ENCODE measurements around the gene MYO1D.
"Not testable (repeated sequence)": the region's sequence is repeated elsewhere in the genome, so short reads cannot be mapped to it uniquely, and the experiment has no call there.

MYO1D gene

DNA sequence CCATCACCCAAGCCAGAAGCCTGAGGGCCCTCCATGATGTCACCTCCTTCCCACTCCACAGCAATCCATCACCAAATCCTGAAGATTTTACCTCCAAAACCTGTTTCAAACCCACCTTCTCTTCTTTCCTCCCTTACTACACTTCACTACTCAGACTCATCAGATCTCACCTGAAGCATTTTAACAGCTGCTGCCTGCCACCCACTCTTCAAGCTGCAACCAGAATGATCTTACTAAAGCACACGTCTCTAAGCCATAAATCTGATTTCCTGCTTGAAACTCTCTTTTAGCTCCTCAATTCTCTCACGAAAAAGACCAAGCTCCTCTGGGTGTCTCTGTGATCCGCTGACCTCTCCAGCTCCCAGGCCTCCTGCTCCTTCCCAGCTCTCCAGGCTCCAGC lies 343.6 kb downstream of the MYO1D start:
- Histone ChIP-seq H3K9me3 (ENCODE audit: control insufficient read depth in 2 of 2, low read length in 2 of 2) (no peaks in the 10 kb centered on the region), H3K27ac (ENCODE audit: low read length) (no peak overlapping the region), H3K4me3 (ENCODE audit: low read length in 2 of 2) (no peak overlapping the region), H3K9ac (ENCODE audit: low read length in 2 of 2) (no peak overlapping the region), H3K36me3 (ENCODE audit: control insufficient read depth in 2 of 2, insufficient read depth in 2 of 2, low read length in 2 of 2) (peaks cover 0 to 2% of the 10 kb centered on the region in 2 donors), H3K4me1 (ENCODE audit: control insufficient read depth, insufficient read depth, low read length) (no peaks in the 10 kb centered on the region), H3K27me3 (ENCODE audit: control insufficient read depth in 1 of 2, insufficient read depth in 2 of 2, low read length in 2 of 2) (peaks cover 0 to 2% of the 10 kb centered on the region in 2 donors)

DNA sequence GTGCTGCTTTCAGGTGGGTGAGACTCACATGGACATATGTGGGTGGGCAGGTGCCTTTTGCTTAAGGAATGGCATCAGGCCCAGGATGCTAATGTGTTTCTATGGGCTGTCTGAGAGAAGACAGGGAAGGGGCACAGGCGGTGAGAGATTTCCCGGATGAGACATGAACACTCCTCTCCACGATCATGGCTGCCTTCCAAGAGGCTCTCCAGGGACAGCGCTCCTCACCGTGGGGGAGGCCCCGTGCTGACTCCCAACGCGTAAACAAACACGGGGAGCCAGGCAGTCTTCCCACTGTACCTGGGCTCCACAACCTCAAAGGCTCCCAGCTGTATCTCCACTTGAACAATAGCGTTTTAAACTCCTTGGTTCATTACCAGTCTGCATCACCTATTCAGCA lies 347.3 kb downstream of the MYO1D start:
- peaks cover 2% of the 10 kb centered on the region for H3K4me1 ChIP-seq (ENCODE audit: control insufficient read depth, insufficient read depth, low read length)
- no peak overlapping the region for H3K4me3 ChIP-seq (ENCODE audit: low read length in 2 of 2)
- no peak overlapping the region for H3K9ac ChIP-seq (ENCODE audit: low read length in 2 of 2)
- H3K36me3 ChIP-seq (ENCODE audit: control insufficient read depth in 2 of 2, insufficient read depth in 2 of 2, low read length in 2 of 2): peaks cover 0 to 2% of the 10 kb centered on the region in 2 donors
- H3K27me3 ChIP-seq (ENCODE audit: control insufficient read depth in 1 of 2, insufficient read depth in 2 of 2, low read length in 2 of 2): peaks cover 0 to 2% of the 10 kb centered on the region in 2 donors
- H3K27ac ChIP-seq (ENCODE audit: low read length): no peak overlapping the region
- H3K9me3 ChIP-seq (ENCODE audit: control insufficient read depth in 2 of 2, low read length in 2 of 2): no peaks in the 10 kb centered on the region

DNA sequence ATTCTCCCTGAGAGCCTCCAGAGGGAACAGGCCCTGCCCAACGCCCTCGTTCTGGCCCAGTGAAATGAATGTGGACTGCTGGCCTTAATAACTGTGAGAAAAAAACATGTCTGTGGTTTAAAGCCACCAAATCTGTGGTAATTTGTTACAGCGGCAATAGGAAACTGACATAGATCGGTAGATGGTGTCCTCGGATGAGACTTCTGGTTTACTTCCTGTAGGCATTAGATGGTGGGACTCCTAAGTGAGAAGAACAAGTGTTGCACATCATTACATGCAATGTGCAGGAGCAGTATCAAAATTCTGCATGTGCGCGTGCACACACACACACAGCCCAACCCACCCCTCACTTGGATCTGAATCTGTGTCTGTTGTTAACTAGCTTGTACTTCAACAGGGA lies 348.1 kb downstream of the MYO1D start:
- H3K9ac ChIP-seq (ENCODE audit: low read length in 2 of 2): no peak overlapping the region
- no peak overlapping the region for H3K27ac ChIP-seq (ENCODE audit: low read length)
- peaks cover 0 to 2% of the 10 kb centered on the region in 2 donors for H3K27me3 ChIP-seq (ENCODE audit: control insufficient read depth in 1 of 2, insufficient read depth in 2 of 2, low read length in 2 of 2)
- peaks cover 2% of the 10 kb centered on the region for H3K4me1 ChIP-seq (ENCODE audit: control insufficient read depth, insufficient read depth, low read length)
- H3K36me3 ChIP-seq (ENCODE audit: control insufficient read depth in 2 of 2, insufficient read depth in 2 of 2, low read length in 2 of 2): peaks cover 0 to 2% of the 10 kb centered on the region in 2 donors
- no peak overlapping the region for H3K4me3 ChIP-seq (ENCODE audit: low read length in 2 of 2)
- H3K9me3 ChIP-seq (ENCODE audit: control insufficient read depth in 2 of 2, low read length in 2 of 2): no peaks in the 10 kb centered on the region

DNA sequence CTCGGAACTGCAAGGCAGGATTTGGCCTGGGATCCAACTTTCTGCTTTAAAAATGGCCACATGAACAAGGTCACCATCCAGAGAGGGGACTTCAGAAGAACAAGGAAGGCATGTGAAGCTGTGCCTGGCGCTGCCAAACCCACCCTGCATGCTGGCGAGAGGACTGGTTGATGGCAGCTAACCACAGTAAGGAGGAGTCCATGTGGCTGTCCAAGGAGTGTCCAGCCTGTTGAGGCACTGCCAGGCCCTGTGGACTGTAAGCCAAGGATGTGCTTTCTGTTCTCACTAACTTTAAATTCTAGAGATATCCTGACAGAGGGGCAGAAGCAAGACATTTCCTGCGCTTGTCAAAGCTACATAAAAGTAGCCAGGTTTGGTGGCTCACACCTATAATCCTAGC lies 349.8 kb downstream of the MYO1D start:
- H3K27me3 ChIP-seq (ENCODE audit: control insufficient read depth in 1 of 2, insufficient read depth in 2 of 2, low read length in 2 of 2): peaks cover 0 to 2% of the 10 kb centered on the region in 2 donors
- no peak overlapping the region for H3K4me3 ChIP-seq (ENCODE audit: low read length in 2 of 2)
- H3K9me3 ChIP-seq (ENCODE audit: control insufficient read depth in 2 of 2, low read length in 2 of 2): no peaks in the 10 kb centered on the region
- H3K9ac ChIP-seq (ENCODE audit: low read length in 2 of 2): no peak overlapping the region
- H3K4me1 ChIP-seq (ENCODE audit: control insufficient read depth, insufficient read depth, low read length): peaks cover 2% of the 10 kb centered on the region
- H3K36me3 ChIP-seq (ENCODE audit: control insufficient read depth in 2 of 2, insufficient read depth in 2 of 2, low read length in 2 of 2): no peaks in the 10 kb centered on the region
- no peak overlapping the region for H3K27ac ChIP-seq (ENCODE audit: low read length)

DNA sequence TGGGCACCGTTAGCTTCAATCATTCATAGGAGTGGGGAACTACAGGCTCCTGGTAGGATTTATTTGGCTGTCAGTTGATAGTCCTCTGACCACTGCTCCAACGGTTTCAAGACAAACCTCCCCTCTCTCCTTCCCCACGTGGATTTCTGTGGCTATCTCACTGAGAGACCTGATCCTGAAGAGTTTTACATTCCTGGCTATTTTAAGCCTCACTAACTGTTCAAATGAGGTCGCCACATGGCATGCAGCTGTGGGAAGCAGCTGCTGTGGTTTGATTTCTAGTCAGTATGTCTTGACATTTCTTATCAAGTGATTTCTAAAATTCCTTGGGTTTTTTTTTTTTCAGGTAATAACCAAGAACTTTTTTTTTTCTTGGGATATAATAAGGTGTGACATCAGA lies 351.8 kb downstream of the MYO1D start:
- Histone ChIP-seq H3K4me1 (ENCODE audit: control insufficient read depth, insufficient read depth, low read length) (peaks cover 5% of the 10 kb centered on the region), H3K9ac (ENCODE audit: low read length in 2 of 2) (no peak overlapping the region), H3K9me3 (ENCODE audit: control insufficient read depth in 2 of 2, low read length in 2 of 2) (no peaks in the 10 kb centered on the region), H3K27ac (ENCODE audit: low read length) (no peak overlapping the region), H3K36me3 (ENCODE audit: control insufficient read depth in 2 of 2, insufficient read depth in 2 of 2, low read length in 2 of 2) (no peaks in the 10 kb centered on the region), H3K4me3 (ENCODE audit: low read length in 2 of 2) (no peak overlapping the region), H3K27me3 (ENCODE audit: control insufficient read depth in 1 of 2, insufficient read depth in 2 of 2, low read length in 2 of 2) (peaks cover 0 to 2% of the 10 kb centered on the region in 2 donors)

DNA sequence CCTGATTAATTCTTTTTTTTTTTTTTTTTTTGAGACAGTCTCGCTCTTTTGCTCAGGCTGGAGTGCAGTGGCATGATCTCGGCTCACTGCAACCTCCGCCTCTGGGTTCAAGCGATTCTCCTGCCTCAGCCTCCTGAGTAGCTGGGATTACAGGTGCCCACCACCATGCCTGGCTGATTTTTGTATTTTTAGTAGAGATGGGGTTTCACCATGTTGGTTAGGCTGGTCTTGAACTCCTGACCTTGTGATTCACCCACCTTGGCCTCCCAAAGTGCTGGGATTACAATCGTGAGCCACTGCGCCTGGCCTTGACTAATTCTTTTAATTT lies 352.4 kb downstream of the MYO1D start:
- H3K27me3 ChIP-seq (ENCODE audit: control insufficient read depth in 1 of 2, insufficient read depth in 2 of 2, low read length in 2 of 2); H3K9ac ChIP-seq (ENCODE audit: low read length in 2 of 2); H3K27ac ChIP-seq (ENCODE audit: low read length); H3K4me1 ChIP-seq (ENCODE audit: control insufficient read depth, insufficient read depth, low read length); H3K36me3 ChIP-seq (ENCODE audit: control insufficient read depth in 2 of 2, insufficient read depth in 2 of 2, low read length in 2 of 2); H3K4me3 ChIP-seq (ENCODE audit: low read length in 2 of 2); H3K9me3 ChIP-seq (ENCODE audit: control insufficient read depth in 2 of 2, low read length in 2 of 2): not testable (repeated sequence)

DNA sequence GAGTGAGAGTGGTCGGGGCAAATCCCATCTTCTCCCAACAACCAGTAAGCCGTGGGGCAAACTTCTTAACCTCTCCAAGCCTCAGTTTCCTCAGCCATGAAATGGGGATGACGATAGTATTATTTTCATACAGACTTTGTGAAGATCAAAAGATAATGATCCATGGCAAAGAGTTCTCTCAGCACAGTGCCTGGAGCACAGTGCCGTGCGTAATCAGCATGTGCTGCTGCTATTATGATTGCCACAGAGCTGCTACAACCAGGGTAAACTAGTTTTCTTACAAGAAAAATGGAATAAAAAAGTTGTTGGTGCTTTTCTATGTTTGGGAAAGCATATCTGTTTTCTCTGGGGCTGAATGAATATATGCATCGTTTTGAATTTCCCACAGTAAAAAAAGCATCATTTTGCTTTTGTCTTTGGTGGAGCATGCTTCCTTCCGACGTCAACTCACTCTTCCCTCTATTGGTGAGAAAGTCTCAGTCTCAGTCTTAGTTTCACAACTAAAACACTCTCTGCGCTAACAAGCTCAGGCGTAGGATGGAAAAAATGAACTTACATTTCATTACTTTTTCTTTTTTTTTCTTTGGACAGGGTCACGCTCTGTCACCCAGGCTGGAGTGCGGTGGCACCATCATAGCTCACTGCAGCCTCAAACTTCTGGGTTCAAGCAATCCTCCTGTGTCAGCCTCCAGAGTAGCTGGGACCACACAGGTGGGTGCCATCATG lies 352.9 kb downstream of the MYO1D start:
- Histone ChIP-seq H3K4me1 (ENCODE audit: control insufficient read depth, insufficient read depth, low read length) (peaks cover 9% of the 10 kb centered on the region), H3K9me3 (ENCODE audit: control insufficient read depth in 2 of 2, low read length in 2 of 2) (no peaks in the 10 kb centered on the region), H3K27me3 (ENCODE audit: control insufficient read depth in 1 of 2, insufficient read depth in 2 of 2, low read length in 2 of 2) (peaks cover 0 to 2% of the 10 kb centered on the region in 2 donors), H3K4me3 (ENCODE audit: low read length in 2 of 2) (no peak overlapping the region), H3K36me3 (ENCODE audit: control insufficient read depth in 2 of 2, insufficient read depth in 2 of 2, low read length in 2 of 2) (no peaks in the 10 kb centered on the region), H3K9ac (ENCODE audit: low read length in 2 of 2) (no peak overlapping the region), H3K27ac (ENCODE audit: low read length) (no peak overlapping the region)

DNA sequence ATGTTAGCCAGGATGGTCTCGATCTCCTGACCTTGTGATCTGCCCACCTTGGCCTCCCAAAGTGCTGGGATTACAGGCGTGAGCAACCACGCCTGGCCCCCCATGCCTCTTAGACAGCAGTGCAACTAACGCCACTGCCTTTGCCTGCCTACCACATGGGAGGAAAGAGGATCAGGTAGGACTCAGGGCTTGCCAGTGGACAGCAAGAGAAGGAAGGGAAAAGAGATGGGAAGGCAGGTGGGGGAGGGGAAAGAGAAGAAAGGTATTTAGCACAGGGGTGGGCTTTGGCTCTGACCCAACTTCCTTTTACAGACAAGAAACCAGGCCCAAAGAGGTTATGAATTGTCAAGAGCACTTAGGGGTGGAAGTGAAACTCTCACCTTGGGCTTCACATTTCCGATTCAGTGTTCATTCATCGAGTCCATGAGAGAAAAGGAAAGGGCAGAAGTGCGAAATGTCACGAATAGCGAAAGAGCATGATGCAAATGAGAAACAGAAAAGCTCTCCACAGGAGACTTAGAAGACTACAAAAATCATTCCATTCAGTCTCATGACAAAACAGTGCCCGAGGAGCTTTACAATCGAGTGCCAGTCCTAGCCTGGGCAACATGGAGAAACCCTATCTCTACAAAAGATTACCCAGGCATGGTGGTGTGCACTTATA lies 353.8 kb downstream of the MYO1D start:
- H3K9ac ChIP-seq (ENCODE audit: low read length in 2 of 2): no peak overlapping the region
- no peak overlapping the region for H3K4me3 ChIP-seq (ENCODE audit: low read length in 2 of 2)
- H3K27me3 ChIP-seq (ENCODE audit: control insufficient read depth in 1 of 2, insufficient read depth in 2 of 2, low read length in 2 of 2): no peaks in the 10 kb centered on the region
- H3K36me3 ChIP-seq (ENCODE audit: control insufficient read depth in 2 of 2, insufficient read depth in 2 of 2, low read length in 2 of 2): no peaks in the 10 kb centered on the region
- no peak overlapping the region for H3K27ac ChIP-seq (ENCODE audit: low read length)
- no peaks in the 10 kb centered on the region for H3K9me3 ChIP-seq (ENCODE audit: control insufficient read depth in 2 of 2, low read length in 2 of 2)
- peaks cover 13% of the 10 kb centered on the region for H3K4me1 ChIP-seq (ENCODE audit: control insufficient read depth, insufficient read depth, low read length)

DNA sequence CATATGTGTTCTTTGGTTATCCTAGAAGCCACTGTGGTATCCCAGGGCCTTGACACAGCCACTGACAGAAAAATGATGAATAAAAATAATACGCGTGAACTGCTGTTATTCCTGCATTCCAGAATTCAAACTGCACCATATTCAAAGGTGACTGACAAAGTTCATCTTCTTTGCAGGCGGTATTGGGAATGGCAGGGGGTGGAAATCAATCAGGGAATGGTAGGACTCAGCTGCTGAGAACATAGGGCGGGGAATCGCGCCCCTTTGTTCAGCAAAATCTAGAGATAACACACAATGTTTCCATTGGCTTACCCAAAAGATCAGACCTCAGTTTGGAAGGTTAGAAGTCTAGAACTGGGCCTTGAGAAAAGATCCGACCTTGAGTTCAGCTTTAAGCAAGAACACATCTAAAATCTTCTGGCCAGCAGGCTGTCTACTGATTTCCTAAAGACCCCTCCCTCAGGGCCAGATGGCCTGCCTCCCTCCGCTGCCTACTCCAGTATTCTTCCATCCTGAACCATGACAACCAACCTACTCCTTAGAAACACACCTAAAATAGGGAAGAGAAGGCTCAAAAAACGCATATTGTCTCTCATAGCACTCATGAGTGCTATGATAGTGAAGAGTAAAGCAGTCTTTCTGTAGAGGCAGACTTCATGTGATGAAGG lies 356.1 kb downstream of the MYO1D start:
- H3K4me1 ChIP-seq (ENCODE audit: control insufficient read depth, insufficient read depth, low read length): peaks cover 13% of the 10 kb centered on the region
- no peak overlapping the region for H3K9ac ChIP-seq (ENCODE audit: low read length in 2 of 2)
- H3K36me3 ChIP-seq (ENCODE audit: control insufficient read depth in 2 of 2, insufficient read depth in 2 of 2, low read length in 2 of 2): no peaks in the 10 kb centered on the region
- no peaks in the 10 kb centered on the region for H3K9me3 ChIP-seq (ENCODE audit: control insufficient read depth in 2 of 2, low read length in 2 of 2)
- H3K27ac ChIP-seq (ENCODE audit: low read length): no peak overlapping the region
- H3K27me3 ChIP-seq (ENCODE audit: control insufficient read depth in 1 of 2, insufficient read depth in 2 of 2, low read length in 2 of 2): no peaks in the 10 kb centered on the region
- no peak overlapping the region for H3K4me3 ChIP-seq (ENCODE audit: low read length in 2 of 2)

DNA sequence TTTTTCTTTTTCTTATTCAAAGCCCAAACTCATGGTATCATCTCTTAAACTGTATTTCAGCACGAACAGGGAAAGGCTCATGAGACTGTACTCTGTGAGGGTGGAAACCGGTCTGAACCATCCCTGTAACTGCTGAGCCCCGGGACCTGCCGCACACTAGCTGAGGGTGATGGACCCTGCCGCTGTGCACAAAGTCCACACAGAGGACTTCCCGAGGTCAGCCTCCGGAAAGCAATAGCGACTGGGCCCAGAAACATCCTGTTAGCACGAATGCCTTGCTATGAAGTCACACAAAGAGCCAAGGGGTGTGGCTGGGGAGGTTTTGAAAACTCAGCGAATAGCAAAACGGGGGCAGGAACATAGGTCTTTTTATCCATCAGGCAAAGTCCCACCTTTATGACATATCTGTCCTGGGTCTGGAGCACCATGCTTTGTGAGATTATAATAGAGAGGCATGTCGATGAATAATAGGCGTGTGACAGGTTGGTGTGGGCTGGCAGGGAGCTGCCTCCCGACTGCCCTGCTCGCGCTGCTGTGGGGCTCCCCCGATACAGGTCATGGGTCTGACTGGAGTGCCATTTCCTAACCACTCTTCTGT lies 356.7 kb downstream of the MYO1D start:
- Histone ChIP-seq H3K4me1 (ENCODE audit: control insufficient read depth, insufficient read depth, low read length) (peaks cover 13% of the 10 kb centered on the region), H3K9ac (ENCODE audit: low read length in 2 of 2) (no peak overlapping the region), H3K4me3 (ENCODE audit: low read length in 2 of 2) (peak overlapping the region; percentile 57 to 69), H3K36me3 (ENCODE audit: control insufficient read depth in 2 of 2, insufficient read depth in 2 of 2, low read length in 2 of 2) (no peaks in the 10 kb centered on the region), H3K27me3 (ENCODE audit: control insufficient read depth in 1 of 2, insufficient read depth in 2 of 2, low read length in 2 of 2) (no peaks in the 10 kb centered on the region), H3K9me3 (ENCODE audit: control insufficient read depth in 2 of 2, low read length in 2 of 2) (no peaks in the 10 kb centered on the region), H3K27ac (ENCODE audit: low read length) (no peak overlapping the region)
